Frontal cortex (tissue), 4 donors: ENCODE measurements around the gene SGMS1. TPM values are rescaled to one million over a fixed set of nuclear protein-coding genes. Genes with fewer than 3 reads are reported as not detected.
A peak's percentile ranks its signal among the peaks of the same experiment; 100 is the strongest.

Experiments used
- DNase-seq, 2 donors: peaks; one replicate each; pipeline ENCODE4 v3.0.0; 2012; ENCODE audit warnings: low spot score in 2 of 2
- FAIRE-seq: peaks from 2 replicates; lab custom pipeline; 2012; peaks lifted over from hg19 to GRCh38; lab: Jason Lieb, UNC
- total RNA-seq: library from RNA; depleted of rRNA; stranded (reverse); fragments of >200 nt; gene quantifications from one replicate; pipeline ENCODE4 v1.2.3, GENCODE V29; 2014
- donor health status: control.
- donor health status: control.
- donor health status: control.

Gene SGMS1
- total RNA-seq, 1 donor from 2014 or later, result 35.1 TPM

- DNase-seq, result no peak
- FAIRE-seq, result no peak
Measured at GRCh38 chr10:50640238-50640637, 16.5 kb upstream of the SGMS1 start.

- DNase-seq, result no peak
- FAIRE-seq, result no peak
Measured at GRCh38 chr10:50636618-50637579, 13.1 kb upstream of the SGMS1 start.

GRCh38 chr10:50635286-50635685 is 11.5 kb upstream of the SGMS1 start:
- FAIRE-seq (no peak), DNase-seq (no peak)

GRCh38 chr10:50634479-50634878 is 10.7 kb upstream of the SGMS1 start:
- DNase-seq (no peak), FAIRE-seq (no peak)

GRCh38 chr10:50631052-50631451 is 7.3 kb upstream of the SGMS1 start:
- FAIRE-seq, result no peak
- no peak for DNase-seq

GRCh38 chr10:50629495-50630122 is 5.9 kb upstream of the SGMS1 start:
- DNase-seq (no peak), FAIRE-seq (no peak)

GRCh38 chr10:50627896-50628295 is 4.1 kb upstream of the SGMS1 start:
- FAIRE-seq (no peak), DNase-seq (no peak)

GRCh38 chr10:50627443-50627842 is 3.7 kb upstream of the SGMS1 start:
- no peak for DNase-seq
- no peak for FAIRE-seq

GRCh38 chr10:50625649-50626132 is 1.9 kb upstream of the SGMS1 start:
- FAIRE-seq, result no peak
- DNase-seq, result peak; percentile 12 to 45

GRCh38 chr10:50624866-50625501 is 1.2 kb upstream of the SGMS1 start:
- DNase-seq (peak; percentile 77 to 88), FAIRE-seq (no peak)

- DNase-seq, result peak; percentile 84 to 92
- FAIRE-seq, result no peak
Measured at GRCh38 chr10:50624413-50624865, 683 bp upstream of the SGMS1 start.

- FAIRE-seq, result no peak
- peak; percentile 46 to 53 for DNase-seq
Measured at GRCh38 chr10:50622706-50623662, 772 bp downstream of the SGMS1 start.

GRCh38 chr10:50621968-50622705 is 1.6 kb downstream of the SGMS1 start:
- no peak for FAIRE-seq
- peak; percentile 68 to 80 for DNase-seq

GRCh38 chr10:50620899-50621298 is 2.9 kb downstream of the SGMS1 start:
- DNase-seq, result no peak
- FAIRE-seq, result no peak

- peak; percentile 10 to 37 for DNase-seq
- FAIRE-seq, result no peak
Measured at GRCh38 chr10:50619882-50620281, 3.9 kb downstream of the SGMS1 start.

GRCh38 chr10:50619166-50619565 is 4.6 kb downstream of the SGMS1 start:
- DNase-seq, result no peak
- no peak for FAIRE-seq

GRCh38 chr10:50618624-50619023 is 5.1 kb downstream of the SGMS1 start:
- DNase-seq (no peak), FAIRE-seq (no peak)

GRCh38 chr10:50615658-50616057 is 8.1 kb downstream of the SGMS1 start:
- FAIRE-seq (no peak), DNase-seq (no peak)
